ENCODE measurements around the gene GYG2.

GRCh38 chrX:2785538-2785937, 43.2 kb upstream of the GYG2 start:
- TF ChIP-seq, protein P1, sequence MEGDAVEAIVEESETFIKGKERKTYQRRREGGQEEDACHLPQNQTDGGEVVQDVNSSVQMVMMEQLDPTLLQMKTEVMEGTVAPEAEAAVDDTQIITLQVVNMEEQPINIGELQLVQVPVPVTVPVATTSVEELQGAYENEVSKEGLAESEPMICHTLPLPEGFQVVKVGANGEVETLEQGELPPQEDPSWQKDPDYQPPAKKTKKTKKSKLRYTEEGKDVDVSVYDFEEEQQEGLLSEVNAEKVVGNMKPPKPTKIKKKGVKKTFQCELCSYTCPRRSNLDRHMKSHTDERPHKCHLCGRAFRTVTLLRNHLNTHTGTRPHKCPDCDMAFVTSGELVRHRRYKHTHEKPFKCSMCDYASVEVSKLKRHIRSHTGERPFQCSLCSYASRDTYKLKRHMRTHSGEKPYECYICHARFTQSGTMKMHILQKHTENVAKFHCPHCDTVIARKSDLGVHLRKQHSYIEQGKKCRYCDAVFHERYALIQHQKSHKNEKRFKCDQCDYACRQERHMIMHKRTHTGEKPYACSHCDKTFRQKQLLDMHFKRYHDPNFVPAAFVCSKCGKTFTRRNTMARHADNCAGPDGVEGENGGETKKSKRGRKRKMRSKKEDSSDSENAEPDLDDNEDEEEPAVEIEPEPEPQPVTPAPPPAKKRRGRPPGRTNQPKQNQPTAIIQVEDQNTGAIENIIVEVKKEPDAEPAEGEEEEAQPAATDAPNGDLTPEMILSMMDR (conservative IDR thresholded peaks at IDR 0.05), result no peak
- TF ChIP-seq ZFX (IDR thresholded peaks at IDR 0.05), result no peak

Measured in C4-2B (cell line).